IPS-NIHi11 (cell line): ENCODE results near the gene ENDOG.

Experiments used
- DNase-seq: peaks from one replicate; pipeline ENCODE4 v3.0.0; 2012; ENCODE audit warnings: mixed read lengths, low spot score

Gene ENDOG

DNA sequence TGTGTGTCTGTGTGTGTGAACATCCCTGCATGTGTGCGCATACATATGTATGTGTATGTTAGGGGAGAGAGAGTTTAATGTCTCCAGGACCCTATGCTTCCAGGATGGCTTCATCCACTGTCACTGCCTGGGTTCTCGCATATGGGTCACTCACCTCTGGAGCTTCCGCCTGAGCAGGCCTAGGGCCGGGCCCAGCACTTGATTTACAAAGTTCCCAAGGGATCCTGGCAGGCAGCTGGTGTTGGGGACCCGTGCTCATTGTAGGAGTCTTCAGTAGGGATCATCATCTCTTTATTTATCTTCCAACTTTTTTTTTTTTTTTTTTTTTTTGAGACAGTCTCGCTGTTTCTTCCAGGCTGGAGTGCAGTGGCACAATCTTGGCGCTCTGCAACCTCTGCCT, 18.2 kb upstream of the ENDOG start:
- no peak for DNase-seq

DNA sequence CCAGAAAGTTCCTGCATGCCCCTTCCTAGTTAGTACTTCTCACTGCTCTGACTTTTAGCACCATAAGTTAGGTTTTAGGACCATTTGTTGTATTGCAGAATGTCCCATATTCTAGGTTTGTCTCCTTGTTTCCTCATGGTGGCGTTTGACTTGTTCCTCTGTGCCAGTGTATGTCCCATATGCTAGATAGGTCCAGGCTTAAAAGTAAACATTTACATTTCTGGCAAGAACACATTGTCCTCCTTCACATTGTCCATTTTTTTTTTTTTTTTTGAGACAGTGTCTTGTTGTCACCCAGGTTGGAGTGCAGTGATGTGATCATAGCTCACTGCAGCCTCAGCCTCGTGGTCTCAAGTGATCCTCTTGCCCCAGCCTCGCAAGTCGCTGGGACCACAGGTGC, 15.8 kb upstream of the ENDOG start:
- no peak for DNase-seq

DNA sequence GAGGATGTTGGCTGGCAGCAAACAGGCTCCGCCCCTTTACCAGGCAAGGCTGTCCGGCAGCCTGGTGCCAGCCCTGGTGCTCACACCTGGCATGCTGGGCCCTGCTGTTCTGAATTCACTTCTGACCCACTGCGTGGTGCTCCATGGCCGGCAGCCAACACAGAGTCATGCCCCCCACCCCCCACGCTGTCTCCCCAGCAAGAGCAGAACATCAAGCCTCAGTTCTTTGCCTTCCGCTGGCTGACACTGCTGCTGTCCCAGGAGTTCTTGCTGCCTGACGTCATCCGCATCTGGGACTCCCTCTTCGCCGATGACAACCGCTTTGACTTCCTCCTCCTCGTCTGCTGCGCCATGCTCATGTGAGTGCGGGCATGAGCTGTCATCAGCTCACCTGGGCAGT, 12.6 kb upstream of the ENDOG start:
- no peak for DNase-seq

DNA sequence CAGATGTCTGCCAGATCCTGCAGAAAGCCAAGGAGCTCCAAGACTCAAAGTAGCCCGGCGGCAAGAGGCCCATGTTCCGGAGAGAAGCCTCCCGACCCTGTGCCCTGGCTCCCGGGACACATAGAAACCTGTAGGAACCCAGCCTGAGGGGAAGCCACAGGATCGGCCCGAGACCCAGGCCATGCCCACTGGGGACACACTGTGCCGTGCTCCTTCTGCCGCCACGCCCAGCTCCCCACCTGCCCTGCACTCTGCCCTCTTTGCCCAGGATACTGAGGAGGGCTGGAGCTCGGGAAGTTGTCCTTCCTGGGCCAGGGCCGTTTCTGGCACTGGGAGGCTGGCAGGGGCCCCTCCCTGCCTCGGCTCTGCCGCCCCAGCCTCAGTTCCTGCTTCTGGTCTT, 10.5 kb upstream of the ENDOG start:
- DNase-seq = no peak

DNA sequence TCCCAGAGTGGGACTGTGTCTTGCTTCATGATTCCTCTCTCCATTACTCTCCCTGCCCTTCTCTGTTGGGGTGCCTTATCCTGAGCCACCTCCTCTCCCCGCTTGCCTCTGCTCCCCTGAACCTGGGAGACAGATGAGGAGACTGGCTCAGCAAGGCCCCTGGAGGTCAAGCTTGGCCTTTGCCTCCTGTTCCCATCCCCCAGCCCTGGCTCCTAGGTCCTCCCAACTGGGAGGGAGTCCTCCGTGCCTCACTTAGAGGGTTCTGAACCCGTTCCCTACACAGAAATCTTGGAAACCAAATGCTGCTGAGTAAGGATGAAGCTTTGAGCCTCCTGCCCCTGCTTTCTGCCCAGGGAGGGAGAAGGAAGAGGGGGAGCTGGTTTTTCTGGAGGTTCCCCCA, 9.8 kb upstream of the ENDOG start:
- no peak for DNase-seq

DNA sequence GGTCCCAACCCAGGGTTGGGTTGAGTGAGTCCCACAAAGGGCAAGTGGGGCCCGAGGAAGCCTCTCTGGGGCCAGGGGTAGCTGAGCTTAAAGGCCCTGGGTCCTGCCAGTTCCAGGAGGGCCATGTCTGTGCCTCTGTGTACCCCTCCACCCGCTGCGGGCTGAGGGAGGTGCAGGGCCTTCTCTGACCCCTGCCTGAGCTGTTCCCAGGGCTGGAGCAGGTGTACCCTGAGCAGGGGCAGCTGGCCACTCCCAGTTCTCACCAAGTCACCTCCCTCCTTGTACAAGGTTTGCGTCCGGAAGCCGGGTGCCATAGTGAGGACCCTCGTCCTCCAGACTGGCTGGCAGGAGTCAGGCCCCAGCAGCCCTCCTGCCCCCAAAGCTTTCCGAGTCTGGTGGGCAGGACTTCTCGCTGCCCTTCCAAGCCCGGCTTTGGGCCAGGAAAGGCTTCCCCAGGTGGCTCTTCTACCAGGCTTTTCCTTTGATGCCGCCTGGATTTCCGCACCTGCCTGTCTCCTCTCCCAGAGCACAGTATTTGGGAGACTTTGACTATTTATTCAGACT, 9.2 kb upstream of the ENDOG start:
- DNase-seq = no peak

DNA sequence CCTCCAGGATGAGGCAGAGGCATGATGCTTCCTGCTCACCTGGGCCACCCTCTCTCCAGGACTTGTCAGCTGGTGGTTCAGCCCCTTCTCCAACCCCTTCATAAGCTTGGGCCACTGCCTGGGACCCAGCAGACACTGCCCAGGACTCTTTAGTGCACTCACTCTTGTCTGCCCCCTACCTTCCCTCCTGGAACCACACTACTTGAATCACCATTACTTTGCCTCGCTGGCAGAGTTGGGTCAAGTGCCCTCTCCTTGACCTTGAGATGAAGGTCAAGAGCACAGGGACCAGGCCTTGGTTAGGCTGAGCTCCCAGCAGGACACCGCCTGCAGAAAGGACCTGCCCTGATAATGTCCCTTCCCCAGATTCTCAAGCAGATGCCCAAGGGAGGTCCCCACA, 8.5 kb upstream of the ENDOG start:
- DNase-seq = no peak

DNA sequence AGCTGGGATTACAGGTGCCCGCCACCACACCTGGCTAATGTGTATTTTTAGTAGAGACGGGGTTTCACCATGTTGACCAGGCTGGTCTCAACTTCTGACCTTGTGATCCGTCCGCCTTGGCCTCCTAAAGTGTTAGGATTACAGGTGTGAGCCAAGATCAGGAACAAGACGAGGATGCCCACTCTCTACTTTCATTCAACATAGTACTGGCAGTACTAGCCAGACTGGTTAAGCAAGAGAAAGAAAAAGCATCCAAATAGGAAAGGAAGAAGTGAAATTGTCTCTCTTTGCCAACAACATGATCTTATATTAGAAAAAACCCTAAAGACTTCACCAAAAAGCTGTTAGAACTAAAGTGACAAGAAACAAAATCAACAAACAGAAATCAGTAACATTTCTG, 7.4 kb upstream of the ENDOG start:
- DNase-seq = no peak

DNA sequence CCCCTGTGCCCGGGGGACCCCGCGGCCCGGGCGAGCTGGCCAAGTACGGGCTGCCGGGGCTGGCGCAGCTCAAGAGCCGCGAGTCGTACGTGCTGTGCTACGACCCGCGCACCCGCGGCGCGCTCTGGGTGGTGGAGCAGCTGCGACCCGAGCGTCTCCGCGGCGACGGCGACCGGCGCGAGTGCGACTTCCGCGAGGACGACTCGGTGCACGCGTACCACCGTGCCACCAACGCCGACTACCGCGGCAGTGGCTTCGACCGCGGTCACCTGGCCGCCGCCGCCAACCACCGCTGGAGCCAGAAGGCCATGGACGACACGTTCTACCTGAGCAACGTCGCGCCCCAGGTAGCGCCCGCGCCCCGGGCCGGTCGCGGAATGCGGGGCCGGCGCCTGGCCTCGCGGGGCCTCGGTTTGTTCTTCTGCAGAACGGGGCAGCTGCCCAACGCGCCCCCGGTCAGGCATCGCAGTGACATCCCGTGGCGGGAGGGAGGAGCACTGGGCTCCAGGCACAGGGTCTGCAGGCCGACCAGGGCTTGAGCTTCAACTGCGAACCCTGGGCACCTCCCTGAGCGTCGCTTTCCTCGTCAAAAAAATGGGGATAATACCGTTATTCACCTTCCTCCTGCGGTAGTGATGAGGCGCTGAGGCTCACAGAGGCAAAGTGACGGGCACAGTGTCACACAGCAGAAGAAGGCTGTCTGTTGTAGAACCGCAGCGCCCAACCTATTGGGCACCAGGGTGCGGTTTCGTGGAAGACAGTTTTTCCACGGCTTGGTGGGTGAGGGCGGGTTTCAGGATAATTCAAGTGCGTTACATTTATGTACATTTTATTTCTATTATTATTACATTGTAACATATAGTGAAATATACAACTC, 777 bp downstream of the ENDOG start:
- DNase-seq = peak; percentile 68

DNA sequence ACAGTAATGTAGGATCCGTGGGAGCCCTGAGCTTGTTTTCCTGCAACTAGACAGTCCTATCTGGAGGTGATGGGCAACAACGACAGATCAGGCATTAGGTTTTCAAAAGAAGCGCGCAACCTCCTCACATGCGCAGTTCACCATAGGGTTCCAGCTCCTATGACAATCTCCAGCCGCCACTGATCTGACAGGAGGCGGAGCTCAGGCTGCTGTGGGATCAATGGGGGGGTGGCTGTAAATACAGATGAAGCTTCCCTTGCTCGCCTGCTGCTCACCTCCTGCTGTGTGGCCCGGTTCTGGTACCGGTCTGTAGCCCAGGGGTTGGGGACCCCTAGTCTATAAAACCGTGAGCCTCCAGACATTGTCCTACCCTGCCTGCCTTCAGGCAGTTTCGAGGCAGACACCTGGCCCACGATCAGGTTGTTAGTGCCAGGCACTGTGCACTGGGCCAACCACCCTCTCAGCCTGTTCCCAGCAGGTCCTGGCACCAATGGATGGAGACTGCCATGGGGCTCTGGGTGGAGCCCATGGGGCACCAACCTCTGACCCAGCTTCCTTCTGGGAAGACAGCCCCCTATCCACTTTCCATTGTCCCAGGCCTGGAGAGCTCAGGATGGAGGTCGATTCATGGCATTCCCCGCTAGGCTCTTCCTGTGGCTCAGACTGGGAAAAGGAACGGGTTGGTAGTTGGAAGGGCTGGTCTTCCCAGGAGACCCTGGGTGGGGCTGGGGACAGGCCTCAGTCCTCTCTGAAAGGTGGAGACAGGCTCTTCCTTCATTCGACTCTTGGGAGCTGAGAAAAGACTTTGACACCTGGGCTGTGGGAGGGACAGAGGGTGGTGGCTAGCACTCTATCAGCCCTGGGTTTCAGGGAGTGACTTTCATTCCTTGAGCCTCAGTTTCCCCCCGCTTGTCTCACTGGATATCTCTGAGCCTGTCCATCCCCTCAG, 1.7 kb downstream of the ENDOG start:
- DNase-seq = no peak

DNA sequence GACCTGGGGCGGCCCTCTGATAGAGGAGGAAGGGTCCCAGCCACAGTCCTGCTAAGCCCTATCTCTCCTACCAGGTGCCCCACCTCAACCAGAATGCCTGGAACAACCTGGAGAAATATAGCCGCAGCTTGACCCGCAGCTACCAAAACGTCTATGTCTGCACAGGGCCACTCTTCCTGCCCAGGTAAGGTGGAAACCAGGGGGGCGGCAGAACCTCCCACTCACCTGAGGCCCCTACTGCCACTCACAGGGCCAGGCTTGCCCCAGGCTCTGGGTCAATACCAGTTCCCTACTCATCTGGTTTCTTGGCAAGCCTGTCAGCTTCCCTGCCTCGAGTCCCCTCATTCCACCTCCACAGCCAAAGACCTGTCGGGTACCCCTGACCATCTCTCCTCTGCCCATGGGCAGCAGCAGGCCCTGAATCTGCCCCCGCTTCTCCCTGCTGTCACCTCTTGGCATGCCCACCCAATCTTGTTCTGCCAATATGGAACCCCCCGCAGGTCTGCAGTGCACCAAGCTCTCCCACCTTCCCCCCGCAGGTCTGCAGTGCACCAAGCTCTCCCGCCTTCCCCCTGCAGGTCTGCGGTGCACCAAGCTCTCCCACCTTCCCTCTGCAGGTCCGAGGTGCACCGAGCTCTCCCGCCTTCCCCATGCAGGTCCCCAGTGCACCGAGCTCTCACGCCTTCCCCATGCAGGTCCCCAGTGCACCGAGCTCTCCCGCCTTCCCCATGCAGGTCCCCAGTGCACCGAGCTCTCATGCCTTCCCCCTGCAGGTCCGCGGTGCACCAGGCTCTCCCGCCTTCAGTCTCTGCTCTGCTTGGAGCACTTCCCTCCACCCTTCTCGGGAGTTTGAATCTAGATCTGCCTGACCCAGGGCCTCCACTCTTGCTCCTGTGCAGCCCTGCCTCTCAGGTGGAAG, 2.6 kb downstream of the ENDOG start:
- DNase-seq = no peak

DNA sequence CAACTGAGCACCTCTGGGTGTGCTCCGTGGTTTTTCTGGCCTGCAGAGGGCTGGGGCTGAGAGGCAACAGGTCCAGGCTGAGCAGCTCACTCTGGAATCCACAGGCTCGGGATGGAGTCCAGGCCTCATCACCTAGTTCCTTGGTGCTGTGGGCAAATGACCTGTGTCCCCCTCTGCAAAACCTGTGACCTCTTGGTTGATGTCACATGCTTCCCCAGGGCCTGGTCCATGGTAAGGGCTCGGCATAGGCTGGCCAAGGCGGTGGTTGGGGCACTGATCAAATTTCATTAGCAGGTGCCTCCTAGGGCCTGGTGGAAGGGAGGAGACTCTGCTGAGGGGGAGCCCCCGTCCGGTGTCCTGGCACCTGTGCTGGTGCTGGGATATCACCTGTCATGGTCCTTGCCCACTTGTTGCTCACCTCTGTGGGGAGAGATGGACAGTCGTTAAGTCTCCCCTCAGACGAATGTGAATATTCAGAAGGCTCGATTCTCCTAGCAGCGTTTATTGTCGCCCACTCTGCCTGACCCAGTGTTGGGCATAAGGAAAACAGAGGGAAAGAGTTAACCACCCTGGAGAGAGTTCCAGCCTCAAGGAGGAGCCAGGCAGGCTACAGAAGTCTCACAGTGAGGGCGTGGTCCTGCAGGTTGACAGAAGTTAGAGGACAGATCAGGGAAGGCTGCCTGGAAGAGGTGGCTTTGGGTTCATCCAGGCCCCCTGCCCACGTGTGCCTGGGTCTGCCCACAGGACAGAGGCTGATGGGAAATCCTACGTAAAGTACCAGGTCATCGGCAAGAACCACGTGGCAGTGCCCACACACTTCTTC, 3.5 kb downstream of the ENDOG start:
- no peak for DNase-seq

DNA sequence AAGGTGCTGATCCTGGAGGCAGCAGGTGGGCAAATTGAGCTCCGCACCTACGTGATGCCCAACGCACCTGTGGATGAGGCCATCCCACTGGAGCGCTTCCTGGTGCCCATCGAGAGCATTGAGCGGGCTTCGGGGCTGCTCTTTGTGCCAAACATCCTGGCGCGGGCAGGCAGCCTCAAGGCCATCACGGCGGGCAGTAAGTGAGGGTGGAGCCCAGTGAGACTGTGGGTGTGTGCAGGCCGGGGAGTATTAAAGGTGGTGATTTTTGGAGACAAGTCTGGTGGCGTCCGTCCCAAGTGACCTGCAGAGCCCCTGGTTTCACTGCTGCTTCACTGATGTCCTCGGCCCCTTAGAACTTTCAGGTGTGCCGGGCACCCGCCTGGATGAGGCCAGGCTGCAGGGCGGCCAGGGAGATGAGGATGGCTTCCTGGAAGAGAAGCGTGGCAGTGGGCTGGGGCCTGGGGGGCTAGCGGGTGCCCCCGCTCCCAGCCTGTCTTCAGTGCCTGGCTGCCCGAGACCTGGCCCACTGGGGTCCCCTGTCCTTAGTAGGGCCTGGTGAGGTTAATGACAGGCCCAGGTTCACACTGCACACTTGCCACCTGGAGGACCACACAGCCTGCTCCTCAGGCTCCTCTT, 4.2 kb downstream of the ENDOG start:
- DNase-seq = no peak

DNA sequence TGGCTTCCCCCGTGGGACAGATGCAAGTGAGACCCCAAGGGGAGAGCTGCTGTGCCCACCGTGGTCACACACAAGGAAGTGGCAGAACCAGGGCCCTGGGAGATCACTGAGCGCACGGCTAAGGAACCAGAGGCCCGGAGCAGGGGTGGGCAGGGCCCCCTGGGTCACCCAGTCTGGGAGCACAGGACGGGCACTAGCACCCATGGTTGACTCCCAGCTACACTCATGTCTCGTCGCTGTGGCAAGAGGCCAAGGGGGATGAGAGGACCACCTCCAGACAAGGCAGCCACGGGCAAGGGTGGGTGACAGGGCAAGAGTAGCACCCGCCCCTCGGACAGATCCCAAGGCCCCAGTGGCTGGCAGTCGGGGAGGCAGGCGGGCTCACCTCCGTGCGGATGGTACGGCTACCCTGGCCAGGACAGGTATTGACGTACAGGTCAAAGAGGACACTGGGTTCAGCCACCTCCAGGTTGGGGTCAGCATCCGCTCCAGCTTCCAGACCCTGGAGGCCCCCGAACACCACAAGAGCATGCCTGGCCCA, 5.1 kb downstream of the ENDOG start:
- no peak for DNase-seq

DNA sequence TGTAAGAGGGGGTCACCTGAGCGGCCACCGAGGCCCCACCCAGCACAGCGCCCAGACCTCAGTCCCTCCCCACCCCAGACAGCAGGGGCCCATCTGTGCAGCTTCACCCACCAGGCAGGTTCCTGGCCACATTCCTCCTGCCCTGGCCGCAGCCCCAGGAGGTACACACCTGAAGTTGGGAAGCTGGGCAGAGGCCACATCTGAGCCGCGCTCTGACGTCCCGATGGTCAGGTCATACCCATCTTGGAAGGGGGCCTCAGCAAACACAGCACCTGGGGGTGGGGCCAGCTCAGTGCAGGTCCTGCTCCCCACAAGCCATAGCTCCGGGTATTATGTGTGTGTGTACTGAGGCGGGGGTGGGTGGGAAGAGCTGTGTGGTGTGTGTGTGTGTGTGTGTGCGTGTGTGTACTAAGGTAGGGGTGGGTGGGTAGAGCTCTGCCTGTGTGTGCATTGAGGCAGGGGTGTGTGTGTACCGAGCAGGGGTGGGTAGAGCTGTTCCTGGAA, 5.7 kb downstream of the ENDOG start:
- DNase-seq = no peak

DNA sequence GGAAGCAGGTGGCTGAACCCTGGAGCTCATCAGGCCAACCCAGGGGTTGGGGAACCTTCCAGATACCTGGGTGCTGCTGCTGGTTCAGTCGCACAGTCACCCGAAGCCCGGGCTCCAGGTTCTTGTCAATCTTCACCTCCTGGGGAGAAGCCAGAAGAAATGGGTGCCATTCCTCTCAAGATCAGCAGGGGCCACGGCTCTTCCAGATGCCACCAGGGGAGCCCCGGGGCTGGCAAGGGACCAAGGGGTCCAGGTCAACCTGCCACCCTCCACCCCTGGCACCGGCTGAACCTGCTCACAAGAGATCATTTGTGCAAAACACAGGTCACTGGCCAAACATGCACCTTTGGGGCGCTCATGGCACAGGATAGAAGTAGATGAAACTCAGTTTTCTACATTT, 6.6 kb downstream of the ENDOG start:
- no peak for DNase-seq

DNA sequence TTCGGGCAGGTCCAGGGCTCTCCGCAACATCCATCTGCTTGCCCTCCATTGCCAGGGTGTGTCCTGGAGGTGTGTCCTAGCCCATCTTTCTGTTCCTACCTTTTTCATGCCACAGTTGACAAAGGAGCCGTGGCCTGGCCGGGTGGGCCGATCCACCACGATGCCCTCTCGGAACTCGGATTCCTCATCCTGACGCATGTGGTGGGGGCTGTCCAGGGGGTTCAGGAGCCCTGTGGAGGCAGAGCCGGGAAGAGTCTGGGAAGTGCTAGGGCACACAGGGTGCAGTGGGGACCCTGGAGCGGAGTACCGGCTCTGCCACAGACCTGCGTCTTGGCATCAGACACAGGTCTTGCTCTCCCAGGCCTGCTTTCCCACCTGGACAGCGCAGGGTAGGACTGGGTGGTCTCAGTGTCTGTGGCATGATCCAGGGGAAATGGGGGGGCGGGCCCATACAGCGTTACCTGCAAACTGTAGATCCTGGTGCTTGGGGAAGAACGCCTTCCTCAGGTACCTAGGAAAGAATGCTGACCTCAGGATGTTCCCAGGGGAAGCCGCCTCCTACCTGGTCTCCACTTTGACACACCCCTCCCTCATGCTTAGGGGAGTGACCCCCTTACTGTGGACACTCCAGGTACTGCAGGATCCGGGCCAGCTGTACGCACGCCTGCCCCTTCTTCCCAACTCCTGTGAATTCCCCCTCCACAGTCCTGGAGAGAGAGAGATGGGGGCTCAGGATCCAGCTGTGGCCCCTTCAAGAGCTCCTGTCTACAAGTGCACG, 7.8 kb downstream of the ENDOG start:
- no peak for DNase-seq

DNA sequence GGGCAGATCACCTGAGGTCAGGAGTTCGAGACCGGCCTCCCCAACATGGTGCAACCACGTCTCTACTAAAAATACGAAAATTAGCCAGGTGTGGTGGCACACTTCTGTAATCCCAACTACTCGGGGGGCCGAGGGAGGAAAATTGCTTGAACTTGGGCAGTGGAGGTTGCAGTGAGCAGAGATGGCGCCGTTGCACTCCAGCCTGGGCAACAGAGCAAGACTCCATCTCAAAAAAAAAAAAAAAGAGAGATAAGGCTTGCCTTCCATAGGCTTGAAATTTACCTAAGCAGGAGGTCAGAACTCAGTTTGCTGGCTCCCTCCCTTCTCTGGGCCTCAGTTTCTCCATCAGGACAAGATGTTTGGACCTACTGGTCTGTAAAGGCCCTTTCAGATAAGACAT, 10.0 kb downstream of the ENDOG start:
- DNase-seq = no peak
